GM19099 (cell line): Measurements from ENCODE around the gene LCNL1.

Source experiments
- POLR2A ChIP-seq: IDR thresholded peaks from 3 replicates; pipeline ENCODE4 v1.6.1; 2011; ENCODE audit warnings: low read depth; ENCODE audit not compliant: insufficient read length; ENCODE audit errors: extremely low read depth

The LCNL1 gene

DNA sequence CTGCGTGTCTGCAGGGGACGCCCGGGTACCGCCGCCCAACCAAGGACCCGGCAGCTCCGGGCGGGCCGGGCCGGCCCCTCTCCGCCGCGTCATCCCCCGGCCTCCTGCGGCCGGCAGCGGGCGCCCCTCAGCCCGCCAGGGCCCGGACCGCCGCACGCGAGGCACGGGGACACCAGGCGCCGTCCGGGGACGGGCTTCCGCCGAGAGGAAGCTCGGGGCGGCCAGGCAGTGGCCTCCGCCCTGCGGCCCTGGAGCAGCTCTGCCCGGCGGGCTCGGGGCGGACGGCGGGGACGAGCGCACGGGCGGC lies 38.6 kb upstream of the LCNL1 start:
- TF ChIP-seq POLR2A = no peak

DNA sequence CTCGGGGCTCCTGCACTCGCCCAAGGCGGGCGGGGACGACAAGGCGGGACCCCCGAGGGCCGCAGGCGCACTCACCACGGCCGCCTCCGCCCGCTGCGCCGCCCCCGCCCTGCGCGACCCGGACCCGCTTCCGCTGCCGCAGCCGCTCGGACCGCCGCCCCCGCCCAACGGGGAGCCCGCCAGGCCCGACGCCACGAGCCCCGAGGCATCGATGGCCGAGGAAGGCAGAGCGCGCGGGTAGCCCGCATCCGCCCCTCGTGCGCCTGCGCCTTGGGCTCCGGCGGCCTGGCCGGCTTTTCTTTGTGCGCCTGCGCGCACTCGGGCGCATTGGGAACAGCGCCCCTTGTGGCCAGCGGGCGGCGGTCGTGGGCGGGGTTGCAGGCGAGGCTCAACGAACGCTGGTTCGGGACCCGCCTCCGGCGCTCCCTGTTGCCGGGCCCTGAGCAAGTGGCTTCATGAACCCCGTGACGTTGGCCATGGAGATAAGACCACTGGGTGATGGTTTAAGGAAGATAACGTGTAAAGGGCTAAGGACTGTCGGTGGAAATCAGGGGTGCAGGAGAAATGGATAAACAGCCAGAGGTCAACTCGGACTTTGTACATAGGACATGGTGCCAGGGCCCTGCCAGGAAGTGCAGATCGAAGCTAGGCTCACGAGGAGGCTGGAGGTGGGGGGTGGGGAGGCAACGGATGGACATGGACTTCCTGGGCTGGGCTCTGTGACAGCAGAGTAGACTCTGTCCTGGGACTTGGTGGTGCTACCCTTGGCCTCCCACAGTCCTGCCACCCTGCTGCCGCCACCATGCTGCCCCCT lies 38.1 kb upstream of the LCNL1 start, which contains the start of the genes C8G and FBXW5:
C8G (plus strand) TSS at position 725 of the 814 bp plus-strand sequence; CDS start at position 803, 78 bp downstream.
FBXW5 (minus strand) TSS at position 220 of the 814 bp plus-strand sequence. CDS start 655 bp downstream, outside the sequence.
- peak; percentile 77 for TF ChIP-seq POLR2A

DNA sequence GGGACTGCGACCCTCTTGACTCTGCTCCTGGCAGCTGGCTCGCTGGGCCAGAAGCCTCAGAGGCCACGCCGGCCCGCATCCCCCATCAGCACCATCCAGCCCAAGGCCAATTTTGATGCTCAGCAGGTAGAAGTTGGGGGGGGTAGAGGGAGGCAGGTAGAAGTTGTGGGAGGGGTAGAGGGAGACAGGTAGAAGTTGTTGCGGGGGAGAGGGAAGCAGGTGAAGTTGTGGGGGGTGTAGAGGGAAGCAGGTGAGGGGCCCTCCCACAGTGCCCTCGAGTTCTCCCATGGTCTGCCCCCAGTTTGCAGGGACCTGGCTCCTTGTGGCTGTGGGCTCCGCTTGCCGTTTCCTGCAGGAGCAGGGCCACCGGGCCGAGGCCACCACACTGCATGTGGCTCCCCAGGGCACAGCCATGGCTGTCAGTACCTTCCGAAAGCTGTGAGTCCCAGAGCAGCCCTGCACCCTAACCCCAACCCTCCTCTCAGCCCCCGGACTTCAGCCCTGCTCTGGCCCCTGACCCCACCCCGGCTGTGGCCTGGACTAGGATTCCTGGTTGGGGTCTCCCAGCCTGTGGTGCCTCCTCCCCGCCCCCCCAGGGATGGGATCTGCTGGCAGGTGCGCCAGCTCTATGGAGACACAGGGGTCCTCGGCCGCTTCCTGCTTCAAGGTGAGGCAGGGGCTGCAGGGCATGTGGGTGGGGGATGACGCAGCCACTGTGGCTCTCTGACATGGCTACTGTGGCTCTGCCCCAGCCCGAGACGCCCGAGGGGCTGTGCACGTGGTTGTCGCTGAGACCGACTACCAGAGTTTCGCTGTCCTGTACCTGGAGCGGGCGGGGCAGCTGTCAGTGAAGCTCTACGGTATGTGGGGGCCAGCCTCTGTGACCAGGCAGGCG lies 37.2 kb upstream of the LCNL1 start:
- TF ChIP-seq POLR2A = no peak

DNA sequence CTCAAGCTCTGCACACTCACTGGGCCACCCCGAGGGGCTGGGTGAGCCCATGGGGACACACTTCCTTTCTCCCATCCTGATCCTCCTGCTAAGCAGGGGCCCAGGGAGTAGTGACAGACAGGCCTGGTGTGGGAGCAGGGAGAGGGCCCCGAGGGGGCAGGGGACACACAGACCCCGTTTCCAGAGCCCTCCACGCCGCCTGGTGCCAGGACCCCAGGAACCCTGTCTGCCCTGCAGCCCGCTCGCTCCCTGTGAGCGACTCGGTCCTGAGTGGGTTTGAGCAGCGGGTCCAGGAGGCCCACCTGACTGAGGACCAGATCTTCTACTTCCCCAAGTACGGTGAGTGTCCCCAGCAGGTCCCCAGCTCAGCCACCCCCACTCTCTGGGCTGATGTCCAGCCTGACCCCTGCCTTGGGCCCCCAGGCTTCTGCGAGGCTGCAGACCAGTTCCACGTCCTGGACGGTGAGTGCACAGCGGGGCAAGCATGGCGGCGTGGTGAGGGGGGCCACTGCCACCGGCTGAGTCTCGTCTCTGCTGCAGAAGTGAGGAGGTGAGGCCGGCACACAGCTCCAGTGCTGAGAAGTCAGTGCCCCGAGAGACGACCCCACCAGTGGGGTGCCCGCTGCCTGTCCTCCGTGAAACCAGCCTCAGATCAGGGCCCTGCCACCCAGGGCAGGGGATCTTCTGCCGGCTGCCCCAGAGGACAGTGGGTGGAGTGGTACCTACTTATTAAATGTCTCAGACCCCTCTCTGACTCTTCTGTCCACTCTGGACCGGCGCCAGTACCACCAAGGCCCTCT lies 36.4 kb upstream of the LCNL1 start:
- TF ChIP-seq POLR2A = no peak

DNA sequence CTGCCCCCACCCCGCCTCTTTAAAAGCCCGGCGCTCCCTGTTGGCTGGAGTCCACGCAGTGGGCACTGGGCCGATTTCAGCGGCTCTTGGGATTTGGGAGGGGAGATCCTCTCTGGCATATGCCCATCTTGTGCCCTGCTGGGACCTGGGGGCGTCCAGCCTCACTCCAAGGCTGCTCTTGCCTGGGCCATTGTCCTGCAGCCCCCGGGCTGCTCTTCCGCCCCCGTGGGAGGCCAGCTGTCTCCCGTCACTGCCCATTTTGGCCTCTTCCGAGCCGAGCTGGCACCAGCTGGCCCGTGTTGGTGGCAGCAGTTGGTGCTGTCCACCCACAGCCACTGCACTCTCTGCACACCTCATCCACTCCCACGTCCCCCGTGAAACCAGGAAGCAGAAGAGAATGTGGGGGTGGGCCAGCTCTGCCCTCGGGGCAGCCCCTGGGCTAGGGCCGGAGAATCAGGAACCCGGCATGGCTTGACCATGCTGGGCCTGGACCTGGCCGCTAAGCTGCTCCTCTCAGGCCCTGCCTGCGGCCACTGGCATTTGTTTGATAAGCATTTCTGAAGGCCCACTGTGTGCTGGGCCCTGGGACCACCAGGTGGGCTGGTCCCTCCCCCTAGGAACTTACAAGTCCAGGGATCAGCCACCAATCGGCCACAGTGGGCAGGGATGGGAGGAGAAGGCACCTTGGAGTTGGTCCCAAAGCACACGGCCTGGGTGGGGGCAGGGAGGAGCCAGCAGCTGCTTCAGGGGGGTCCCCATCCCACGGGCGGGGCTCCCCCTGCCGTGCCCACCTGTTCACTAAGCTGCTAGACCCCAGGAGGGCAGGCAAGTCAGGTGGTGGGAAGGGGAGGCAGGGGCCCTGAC lies 35.5 kb upstream of the LCNL1 start:
- no peak for TF ChIP-seq POLR2A

DNA sequence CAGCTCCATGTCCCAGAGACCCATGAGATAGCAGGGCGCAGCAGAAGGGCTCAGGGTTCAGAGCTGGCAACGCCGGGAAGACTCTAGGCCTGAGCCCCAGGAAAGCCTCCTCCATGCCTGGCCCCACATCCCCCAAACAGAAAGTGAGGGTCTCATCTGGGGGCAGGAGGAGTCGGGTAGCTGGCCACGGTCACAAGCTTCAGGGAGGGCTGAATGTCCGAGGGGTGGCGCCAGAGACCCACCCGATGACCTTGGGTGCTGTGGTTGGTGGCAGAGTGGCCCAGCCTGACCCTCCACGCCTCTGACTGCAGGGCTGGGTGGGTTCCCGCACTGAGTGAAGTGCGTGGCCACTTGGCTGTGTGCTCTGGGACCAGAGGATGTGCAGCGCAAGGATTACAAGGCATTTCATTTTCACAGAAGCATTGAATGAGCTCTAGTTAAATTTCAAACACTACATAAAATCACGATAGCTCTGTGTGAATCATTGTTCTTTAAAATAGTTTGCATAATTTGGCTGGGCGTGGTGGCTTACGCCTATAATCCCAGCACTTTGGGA lies 34.8 kb upstream of the LCNL1 start:
- no peak for TF ChIP-seq POLR2A

DNA sequence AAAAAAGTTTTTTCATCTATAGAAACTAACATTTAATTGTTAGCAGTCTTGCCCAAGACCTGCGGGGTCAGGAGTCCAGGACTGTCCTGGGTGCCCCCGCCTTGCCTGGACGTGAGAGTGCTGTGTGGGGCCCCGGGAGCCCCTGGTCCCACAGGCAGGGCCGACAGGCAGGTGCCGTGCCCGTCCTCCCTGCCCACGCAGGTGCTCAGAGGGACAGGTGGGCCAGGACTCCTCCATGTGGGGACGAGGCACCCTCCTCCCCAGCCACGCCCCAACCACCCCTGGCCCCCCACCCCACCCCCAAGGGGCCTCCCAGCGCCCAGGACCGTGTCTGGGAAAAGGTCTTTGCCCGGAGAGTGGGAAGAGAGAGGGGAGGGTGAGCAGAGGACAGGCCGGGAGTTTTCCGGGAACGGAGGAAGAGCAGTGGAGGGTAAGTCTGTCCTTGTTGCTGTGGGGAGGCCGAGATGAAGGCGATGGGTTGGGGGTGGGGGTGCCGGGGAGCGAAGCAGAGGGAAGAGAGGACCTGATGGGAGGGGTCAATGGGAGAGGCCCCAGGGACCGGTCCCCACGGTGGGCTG lies 33.5 kb upstream of the LCNL1 start:
- TF ChIP-seq POLR2A = no peak

DNA sequence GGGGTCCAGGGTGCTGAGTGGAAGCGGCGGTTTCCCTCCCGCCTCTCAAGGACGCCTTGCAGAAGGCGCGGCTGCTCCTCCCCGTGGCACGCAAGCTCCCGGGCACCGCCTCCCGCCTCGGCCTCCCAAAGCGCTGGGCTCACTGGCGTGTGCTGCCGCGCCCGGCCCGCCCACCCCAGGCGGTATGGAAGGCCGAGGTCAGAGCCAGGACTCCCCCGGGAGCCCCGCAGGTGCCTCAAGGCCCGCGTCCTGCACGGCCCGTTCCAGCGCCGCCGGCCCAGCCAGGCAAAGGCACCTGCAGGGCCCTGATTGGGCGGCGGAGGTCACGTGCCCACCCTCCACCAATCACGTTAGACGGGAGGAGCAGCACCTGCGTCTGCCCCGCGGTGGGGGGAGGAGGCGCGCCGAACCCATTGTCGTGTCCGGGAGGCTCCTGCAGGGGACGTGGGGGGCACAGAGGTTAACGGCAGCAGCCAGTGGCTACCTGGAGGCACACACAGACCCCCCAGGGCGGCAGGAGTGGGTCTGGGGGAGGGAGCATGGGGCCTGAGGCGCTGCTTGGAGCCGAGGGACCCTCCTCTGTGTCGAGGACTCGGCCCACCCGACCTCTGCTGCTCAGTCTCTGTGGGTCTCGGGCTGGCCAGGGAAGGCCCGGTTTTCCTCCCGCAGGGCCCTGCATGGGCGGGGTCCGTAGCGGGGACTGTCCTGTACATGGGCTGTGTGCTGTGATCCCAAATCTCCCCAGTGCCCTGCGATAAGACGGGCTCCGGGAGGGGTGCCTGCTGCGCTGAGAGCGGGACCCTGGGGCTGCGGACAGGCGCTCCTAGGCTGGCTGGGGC lies 32.8 kb upstream of the LCNL1 start:
- TF ChIP-seq POLR2A = peak; percentile 74

DNA sequence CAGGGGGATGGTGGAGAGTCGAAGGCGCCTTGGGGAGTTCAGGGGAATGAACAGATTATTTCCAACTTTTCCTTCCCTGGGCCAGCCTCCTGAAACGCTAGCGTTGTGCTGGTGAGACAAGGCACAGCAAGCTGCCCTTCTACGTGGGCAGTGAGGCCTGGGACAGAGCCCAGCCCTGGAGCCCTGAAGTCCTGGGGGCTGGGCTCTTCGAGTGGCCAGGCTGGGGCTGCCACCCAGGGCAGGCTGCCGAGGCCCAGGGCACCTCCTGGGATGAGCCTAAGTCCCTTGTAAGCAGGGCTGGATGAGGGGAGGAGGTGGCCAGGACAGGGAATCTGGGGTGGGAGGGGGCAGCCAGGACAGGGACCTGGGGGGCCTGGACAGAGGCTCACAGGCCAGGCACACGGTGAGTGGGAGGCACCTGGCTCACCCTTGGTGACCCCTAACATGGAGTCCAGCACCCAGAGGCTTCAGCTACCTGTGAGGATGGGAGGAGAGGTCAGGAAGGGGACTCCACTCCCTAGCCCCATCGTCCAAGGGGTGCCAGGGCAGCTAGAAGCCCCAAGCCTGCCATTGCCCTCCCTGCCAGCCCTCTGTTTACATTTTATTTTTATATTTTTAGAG lies 32.0 kb upstream of the LCNL1 start:
- TF ChIP-seq POLR2A = no peak

DNA sequence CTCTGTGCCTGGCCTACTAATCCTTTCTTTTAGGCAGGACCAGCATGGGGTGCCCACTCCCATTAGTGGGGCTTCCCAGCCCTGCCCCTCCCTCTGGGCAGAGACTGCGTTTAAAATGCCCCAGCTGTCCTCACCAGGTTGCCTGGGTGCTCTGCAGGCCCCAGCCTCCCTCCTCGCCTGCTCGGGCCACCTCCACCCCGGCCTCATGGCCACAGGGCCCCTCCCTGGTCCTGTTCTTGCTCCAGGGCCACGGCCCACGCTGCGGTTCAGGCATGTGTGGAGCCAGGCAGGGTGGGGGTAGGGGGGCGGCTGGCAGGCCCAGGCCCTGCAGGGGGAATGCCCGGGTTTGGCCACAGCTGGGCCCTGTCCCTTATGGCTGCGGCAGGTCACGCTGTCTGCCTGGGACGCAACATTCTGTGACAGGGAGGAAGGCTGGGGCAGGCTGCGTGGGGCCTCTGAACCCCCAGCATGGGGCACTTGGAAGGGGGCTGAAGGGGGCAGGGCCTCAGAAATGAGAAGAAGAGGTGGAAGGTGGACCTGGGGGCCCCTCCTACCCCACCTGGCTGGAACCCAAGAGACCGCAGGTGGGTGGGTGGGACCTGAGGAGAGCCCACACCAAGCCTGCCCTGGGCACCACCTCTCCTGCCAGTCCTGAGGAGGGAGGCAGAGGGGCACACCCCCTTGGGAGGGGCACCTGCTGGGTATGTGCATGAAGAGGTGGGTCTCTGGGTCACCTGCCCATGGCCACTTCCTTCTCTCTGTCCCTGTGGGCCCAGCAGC lies 31.1 kb upstream of the LCNL1 start, which contains the start of gene LCN12:
LCN12 (plus strand) TSS at position 733 of the 780 bp plus-strand sequence. CDS start 55 bp downstream, outside the sequence.
- no peak for TF ChIP-seq POLR2A

DNA sequence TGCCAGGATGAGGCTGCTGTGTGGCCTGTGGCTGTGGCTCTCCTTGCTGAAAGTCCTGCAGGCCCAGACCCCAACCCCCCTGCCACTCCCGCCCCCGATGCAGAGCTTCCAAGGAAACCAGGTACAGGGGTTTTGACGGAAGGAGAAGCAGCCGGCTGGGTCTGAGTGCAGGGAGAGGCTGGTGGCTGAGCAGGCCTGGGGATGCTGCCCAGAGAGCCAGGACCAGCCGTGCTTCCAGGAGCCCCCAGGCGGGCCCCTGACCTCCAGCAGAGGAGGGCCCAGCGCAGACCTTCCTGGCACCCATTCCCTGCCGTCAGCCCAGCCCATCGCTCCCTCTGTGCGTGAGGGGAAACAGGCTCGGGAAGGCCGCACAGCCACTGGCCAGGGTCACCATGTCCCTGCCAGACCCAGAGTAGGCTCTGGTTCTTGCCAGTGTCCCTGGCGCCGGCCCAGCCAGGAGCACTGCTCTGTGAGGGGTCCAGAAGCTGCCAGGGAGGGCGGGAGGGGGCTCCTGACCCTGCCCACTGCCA lies 30.4 kb upstream of the LCNL1 start:
- no peak for TF ChIP-seq POLR2A
